Lung microvascular endothelial cell (primary cell): ENCODE measurements around the gene GRHL1. TPM values are rescaled to one million over a fixed set of nuclear protein-coding genes. Genes with fewer than 3 reads are reported as not detected.
A peak's percentile ranks its signal among the peaks of the same experiment; 100 is the strongest.
"Not testable (repeated sequence)": the region's sequence is repeated elsewhere in the genome, so short reads cannot be mapped to it uniquely, and the experiment has no call there.

Source experiments
- DNase-seq, 2 donors: peaks; one replicate each; pipeline versions ENCODE4 v3.0.0 to v3.0.0-alpha.2; 2010; ENCODE audit warnings: low read depth in 2 of 2
- total RNA-seq: library from RNA; depleted of rRNA; stranded (reverse); fragments of >200 nt; gene quantifications from 2 replicates; pipeline ENCODE4 v1.2.1, GENCODE V29; 2014

The GRHL1 gene
- total RNA-seq, 1 donor from 2014 or later = 0.40 TPM

GRCh38 chr2:10009271-10009810 is 57.8 kb downstream of the GRHL1 start:
- no peak for DNase-seq

- peak in 1 of 2 donors; percentile 65 for DNase-seq
These were observed 58.6 kb downstream of the GRHL1 start for GRCh38 chr2:10009811-10010781.

GRCh38 chr2:10010861-10011605 is 59.5 kb downstream of the GRHL1 start:
- DNase-seq = not testable (repeated sequence)

DNA sequence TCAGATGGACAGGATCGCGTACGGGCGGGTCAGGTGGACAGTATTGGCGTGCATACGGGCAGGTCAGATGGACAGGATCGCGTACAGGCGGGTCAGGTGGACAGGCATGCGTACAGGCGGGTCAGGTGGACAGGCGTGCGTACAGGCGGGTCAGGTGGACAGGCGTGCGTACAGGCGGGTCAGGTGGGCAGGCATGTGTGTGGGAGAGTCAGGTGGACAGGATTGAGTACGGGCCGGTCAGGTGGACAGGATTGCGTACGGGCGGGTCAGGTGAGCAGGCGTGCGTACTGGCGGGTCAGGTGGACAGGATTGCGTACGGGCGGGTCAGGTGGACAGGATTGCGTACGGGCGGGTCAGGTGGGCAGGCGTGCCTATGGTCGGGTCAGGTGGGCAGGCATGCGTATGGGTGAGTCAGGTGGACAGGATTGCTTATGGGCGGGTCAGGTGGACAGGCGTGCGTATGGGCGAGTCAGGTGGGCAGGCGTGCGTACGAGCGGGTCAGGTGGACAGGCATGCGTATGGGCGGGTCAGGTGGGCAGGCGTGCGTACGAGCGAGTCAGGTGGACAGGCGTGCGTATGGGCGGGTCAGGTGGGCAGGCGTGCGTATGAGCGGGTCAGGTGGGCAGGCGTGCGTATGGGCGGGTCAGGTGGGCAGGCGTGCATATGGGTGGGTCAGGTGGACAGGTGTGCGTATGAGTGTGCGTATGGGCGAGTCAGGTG is 60.3 kb downstream of the GRHL1 start:
- DNase-seq = not testable (repeated sequence)

- not testable (repeated sequence) for DNase-seq
These were observed 61.0 kb downstream of the GRHL1 start for GRCh38 chr2:10012366-10012962.

DNA sequence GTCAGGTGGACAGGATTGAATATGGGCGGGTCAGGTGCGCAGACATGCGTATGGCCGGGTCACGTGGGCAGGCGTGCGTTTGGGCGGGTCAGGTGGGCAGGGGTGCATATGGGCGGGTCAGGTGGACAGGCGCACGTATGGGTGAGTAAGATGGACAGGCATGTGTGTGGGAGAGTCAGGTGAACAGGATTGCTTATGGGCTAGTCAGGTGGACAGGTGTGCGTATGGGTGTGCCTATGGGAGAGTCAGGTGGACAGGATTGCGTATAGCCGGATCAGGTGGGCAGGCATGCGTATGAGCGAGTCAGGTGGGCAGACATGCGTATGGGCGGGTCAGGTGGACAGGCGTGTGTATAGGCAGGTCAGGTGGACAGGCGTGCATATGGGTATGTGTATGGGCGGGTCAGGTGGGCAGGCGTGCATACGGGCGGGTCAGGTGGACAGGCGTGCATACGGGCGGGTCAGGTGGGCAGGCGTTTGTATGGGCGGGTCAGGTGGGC is 61.5 kb downstream of the GRHL1 start:
- no peak for DNase-seq

GRCh38 chr2:10013651-10014417 is 62.3 kb downstream of the GRHL1 start:
- DNase-seq = not testable (repeated sequence)

- DNase-seq = no peak
These were observed 63.1 kb downstream of the GRHL1 start for GRCh38 chr2:10014418-10015190.

- DNase-seq = not testable (repeated sequence)
These were observed 64.0 kb downstream of the GRHL1 start for GRCh38 chr2:10015376-10015989.

GRCh38 chr2:10016001-10016801 is 64.7 kb downstream of the GRHL1 start:
- no peak for DNase-seq

DNA sequence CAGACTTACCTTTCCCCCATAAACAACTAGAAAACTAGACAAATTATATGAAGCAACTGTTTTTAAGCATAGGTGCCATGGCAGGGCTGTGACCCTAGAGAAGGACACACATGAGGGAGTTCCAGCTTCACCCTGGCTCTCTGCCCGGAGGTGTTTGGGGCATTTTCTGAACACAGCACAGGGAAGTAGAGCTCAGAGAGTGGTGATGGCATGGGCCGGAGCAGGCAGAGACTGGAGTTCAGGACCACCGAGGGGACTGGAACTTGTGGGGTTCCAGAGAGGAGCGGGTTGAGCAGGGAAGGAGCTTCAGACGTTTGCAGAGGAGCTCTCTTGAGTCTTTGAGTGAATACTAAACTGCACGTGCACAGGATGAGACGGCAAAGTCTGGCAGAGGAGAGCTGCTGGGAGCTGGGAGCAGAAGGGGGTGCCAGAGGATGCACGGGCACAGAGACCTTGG is 65.3 kb downstream of the GRHL1 start:
- no peak for DNase-seq

DNA sequence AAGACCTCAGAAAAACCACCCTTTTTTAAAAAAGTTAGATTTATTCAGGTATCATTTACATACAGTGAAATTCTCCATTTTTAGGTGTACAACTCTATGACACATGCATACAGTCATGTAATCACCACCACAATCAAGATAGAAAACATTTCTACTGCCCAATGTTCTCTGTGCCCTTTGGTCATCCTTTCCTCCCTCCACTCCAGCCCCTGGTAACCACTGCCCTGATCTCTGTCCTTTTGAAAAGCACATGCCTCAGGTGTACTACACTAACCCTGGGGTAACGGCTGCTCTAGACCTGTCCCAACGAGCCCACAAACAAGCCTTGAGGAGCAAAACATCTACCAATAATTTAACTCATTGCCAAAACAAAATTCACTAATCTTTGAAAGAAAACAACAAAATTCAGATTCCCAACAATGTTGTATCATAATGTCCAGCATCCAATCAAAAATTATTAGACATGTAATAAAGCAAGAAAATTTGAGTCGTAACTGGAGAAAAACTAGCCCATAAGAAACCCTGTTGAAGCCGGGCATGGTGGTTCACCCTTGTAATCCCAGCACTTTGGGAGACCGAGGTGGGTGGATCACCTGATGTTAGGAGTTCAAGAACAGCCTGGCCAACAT is 65.9 kb downstream of the GRHL1 start:
- DNase-seq = no peak

DNA sequence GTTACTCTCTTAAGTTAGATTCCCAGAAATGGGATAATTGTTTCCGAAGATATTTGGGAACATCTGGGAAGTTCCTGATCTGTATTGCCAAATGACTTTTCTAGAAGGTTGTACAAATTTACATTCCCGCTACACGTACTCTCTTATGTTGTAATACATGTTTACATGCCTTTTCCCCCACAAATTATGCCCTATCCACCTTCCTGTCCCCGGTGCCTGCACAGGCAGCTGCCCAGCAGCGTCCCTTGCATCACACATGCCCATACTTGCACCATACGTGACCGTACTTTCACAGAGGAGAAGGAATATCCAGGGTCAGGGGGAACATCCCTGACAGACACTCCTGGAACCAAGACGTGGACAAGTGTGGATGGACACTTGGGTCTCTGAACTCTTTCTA is 67.7 kb downstream of the GRHL1 start:
- no peak for DNase-seq

GRCh38 chr2:10019602-10020400 is 68.3 kb downstream of the GRHL1 start:
- no peak for DNase-seq

GRCh38 chr2:10022041-10022421 is 70.5 kb downstream of the GRHL1 start:
- DNase-seq = no peak

DNA sequence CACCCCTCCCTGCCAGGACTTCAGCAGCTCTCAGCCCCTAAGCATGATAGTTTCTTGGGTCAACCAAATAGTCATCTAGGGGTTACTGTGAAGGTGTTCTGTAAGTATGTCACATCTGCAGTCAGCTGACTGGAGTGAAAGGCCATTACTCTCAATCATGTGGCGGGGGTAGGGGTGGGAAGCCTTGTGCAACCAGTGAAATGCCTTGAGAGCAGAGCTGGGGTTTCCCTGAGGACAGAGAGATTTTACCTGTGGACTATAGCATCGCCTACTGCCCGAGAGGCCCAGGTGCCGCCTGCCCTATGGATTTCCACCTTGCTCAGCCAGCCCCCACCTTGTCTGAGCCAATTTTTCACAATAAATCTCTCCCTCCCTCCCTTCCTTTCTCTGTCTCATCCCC is 71.0 kb downstream of the GRHL1 start:
- no peak for DNase-seq
